HG03135 (cell line): ENCODE measurements around the gene CLK1.
"Not testable (repeated sequence)": the region's sequence is repeated elsewhere in the genome, so short reads cannot be mapped to it uniquely, and the experiment has no call there.

Experiments
- ATAC-seq: cut with Tn5 transposase; IDR thresholded peaks from one replicate; pipeline ENCODE4 v1.9.1; 2021; ENCODE audit warnings: mild to moderate bottlenecking, moderate library complexity; ENCODE audit not compliant: unreplicated experiment

The CLK1 gene

GRCh38 chr2:200864176-200865034, at the start of gene CLK1:
Gene CLK1, minus strand, starts transcription at chr2:200864658. Its CDS starts 2,796 bp downstream, at chr2:200861862.
- peak; percentile 86 for ATAC-seq

GRCh38 chr2:200913654-200914053, 49.2 kb upstream of the CLK1 start:
- ATAC-seq = no peak

GRCh38 chr2:200909958-200910357, 45.5 kb upstream of the CLK1 start:
- ATAC-seq = no peak

DNA sequence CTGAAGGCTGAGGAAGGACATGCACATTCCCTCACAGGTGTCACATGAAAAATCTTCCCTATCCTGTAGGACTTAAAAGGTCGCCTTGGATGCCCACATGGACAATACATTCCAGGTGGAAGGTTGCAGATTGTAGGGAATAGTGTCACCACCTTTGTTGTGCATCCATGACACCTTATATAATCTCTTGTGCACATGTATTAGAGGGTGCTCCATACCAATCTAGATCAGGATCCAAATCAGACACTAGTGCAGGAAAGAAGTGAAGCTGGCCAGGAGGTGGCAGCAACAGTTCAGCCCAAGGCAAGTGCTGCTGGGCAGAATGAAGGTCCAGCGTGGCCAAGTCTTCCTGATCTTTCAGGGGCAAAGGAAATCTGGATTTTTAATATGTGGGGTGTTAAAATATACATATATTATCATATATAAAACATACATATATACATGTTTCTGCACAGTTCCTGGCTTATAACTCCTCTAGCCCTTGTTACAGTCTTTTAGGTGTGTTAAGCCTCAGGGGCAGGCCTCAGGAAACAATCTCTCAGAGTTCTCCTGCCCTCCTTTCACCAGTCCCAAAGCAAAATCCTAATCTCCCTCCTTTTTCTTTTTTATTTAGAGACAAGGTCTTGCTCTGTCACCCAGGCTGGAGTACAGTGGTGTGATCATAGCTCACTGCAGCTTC, 41.3 kb upstream of the CLK1 start:
- ATAC-seq = no peak

GRCh38 chr2:200901459-200902072, 37.1 kb upstream of the CLK1 start:
- peak; percentile 99 for ATAC-seq

DNA sequence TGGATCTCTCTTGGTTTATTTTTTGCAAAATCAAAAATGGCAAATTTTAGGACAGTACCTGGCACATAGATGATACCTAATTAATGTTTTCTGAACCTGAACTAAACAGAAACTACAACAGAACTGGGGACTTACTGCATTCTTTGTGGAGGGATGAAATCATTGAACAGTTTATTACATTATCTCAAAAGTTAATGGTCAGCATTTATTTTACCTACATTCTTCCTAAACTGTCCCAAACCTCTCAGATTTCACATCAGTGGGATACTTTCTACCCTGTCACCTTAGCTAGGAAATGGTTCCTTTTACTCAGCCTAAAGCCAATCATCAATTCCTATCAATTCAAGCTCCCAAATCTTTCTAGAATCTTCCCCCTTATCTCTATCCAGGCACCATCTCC, 35.0 kb upstream of the CLK1 start:
- ATAC-seq = no peak

DNA sequence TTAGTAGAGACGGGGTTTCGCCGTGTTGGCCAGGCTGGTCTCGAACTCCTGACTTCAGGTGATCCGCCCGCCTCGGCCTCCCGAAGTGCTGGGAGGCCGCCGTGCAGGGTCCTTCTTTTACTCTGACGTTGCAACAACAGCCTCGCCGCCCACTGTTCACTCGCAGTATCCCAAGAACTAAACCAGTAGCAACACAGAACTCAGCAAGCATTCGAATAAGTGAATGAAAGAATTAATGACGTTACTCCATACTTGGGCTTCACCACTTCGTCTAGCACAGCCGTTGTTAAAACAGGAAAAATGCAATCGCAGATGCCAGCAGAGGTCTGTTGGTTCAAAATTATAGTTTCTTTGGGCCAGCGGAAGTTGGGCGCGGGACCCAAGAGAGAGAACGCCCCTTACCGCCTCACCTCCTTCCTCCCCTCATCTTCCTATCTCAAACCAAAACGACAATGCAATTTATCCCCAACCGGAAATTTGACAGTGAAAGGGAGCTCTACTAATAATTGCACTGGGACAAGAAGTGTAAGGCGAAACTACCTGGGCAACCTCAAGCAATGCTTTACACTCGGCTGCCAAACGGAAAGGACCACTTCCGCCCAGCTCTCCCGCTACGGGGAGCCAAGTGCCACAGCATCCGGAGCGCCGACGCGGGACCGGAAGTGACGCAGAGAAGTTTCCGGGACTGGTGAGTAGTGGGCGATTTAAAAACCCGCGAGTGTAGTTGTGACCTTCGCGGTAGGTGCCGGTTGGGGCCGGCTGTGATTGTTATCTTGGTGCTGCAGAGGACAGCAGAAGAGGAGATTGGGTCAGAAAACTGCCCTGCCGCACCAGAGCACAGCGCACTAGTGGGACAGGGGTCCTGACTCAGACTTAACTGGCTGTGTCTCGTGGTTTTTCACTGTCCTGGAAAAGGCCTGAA, 24.5 kb upstream of the CLK1 start, which contains the start of the genes NIF3L1 and PPIL3:
Gene NIF3L1, plus strand, starts transcription at position 668 of the 922 bp plus-strand sequence. CDS start 2,573 bp downstream, outside the sequence.
Gene PPIL3, minus strand, starts transcription at position 374 of the 922 bp plus-strand sequence. CDS start 1,462 bp downstream, outside the sequence.
- peak; percentile 91 for ATAC-seq

DNA sequence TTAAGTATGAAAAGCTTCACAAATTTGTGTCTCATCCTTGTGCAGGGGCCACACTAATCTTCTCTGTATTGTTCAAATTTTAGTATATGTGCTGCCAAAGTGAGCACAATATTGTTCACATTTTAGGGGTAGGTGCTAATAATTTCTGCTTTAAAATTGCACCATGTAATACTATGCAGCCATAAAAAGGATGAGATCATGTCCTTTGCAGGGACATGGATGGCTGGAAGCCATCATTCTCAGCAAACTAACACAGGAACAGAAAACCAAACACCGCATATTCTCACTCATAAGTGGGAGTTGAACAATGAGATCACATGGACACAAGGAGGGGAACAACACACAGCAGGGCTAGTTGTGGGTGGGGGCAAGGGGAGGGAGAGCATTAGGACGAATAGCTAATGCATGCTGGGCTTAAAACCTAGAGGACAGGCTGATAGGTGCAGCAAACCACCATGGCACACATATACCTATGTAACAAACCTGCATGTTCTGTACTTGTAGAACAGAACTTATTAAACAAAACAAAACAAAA, 17.3 kb upstream of the CLK1 start:
- not testable (repeated sequence) for ATAC-seq

GRCh38 chr2:200878289-200878880, 13.9 kb upstream of the CLK1 start:
- ATAC-seq = no peak

DNA sequence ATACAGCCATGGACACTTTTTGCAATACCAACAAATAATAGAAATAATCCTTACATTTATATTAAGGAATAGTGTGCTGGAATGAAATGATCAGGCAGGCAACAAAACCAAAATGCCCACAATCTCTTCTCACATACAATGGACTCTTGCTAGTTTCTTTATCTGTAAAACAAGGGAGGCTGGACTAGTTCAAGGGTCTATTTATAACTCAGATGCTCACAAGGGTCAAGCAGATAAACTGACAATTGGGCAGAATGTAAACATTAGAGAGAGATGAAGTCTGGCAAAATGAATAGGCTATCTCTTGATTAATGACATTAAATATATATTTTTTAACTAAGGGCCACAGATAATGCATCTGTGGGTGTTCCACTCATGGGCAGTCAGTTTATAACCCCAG, 13.0 kb upstream of the CLK1 start:
- no peak for ATAC-seq

DNA sequence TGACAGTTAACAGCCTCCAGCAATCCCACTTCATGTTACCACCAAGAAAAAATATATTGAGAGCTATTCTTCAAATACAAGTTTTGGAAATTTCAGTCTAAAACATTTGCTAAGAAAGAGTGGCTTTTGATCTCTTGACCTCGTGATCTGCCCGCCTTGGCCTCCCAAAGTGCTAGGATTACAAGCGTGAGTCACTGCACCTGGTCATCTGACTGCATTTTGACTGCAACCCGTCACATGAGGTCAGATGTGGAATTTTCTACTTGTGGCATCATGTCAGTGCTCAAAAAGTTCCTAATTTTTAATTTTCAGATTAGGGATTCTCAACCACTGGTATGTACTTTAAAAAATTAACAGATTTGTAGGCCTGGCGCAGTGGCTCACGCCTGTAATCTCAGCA, 9.1 kb upstream of the CLK1 start:
- ATAC-seq = no peak

DNA sequence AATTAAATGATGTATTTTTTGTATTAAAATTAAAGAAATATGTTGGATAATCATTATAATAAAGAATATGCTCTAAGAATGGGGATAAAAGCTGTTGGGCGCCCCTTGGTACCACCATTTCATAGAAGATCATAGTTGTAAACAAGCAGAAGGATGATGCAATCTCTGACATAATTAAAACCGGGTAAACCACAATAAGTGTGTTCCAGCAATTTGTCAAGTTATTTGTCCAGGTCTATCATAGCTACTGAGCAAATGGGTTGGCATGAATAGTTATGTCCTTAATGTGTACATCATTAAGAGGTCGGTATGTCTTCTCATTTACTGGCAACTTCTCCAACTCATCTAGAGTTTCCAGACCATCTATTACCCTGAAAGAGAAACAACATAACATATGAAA, 6.7 kb upstream of the CLK1 start:
- ATAC-seq = no peak

DNA sequence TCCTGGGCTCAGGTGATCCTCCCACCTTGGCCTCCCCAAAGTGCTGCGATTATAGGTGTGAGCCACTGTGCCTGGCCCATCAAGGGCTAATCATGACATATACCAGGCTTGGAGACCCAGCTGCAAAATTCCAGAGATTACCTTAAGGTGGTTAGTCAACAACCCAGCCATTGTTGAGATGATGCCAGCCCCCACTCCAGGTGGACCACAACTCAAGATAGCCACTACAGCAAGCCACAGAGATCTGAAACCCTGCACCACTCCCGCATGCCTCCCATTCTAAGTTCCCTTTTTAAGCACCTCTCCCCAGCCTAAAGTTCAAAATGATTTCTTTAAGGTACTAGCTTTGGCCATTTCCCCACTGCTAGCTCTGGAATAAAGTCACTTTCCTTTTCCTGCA, 4.6 kb upstream of the CLK1 start:
- no peak for ATAC-seq

GRCh38 chr2:200863782-200864175, 679 bp downstream of the CLK1 start:
- ATAC-seq = peak; percentile 14

GRCh38 chr2:200862532-200863000, 1.9 kb downstream of the CLK1 start:
- no peak for ATAC-seq

DNA sequence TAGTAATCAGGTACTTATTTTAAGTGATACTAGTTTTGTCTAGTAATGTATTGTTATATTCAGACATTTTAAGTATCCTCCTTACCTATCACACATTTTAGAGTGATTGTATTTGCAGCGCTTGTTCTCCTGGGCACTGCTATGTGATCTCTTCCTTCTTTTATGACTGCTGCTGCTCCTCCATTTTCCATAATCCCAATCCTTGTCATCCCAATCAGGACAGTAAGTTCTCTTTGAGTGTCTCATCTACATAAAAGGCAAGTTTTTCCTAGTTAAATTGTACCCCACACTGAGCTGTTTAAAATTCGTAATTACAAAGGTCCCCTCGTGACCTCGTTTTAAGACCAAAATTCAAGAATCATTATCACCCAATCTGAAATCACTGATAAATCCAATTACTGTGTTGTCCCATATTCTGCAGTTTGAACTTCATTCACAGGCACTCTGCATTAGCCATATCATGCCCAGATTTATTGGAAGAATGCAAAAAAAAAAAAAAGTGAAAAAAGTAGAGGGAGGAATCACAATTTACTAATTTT, 2.8 kb downstream of the CLK1 start:
- ATAC-seq = no peak

DNA sequence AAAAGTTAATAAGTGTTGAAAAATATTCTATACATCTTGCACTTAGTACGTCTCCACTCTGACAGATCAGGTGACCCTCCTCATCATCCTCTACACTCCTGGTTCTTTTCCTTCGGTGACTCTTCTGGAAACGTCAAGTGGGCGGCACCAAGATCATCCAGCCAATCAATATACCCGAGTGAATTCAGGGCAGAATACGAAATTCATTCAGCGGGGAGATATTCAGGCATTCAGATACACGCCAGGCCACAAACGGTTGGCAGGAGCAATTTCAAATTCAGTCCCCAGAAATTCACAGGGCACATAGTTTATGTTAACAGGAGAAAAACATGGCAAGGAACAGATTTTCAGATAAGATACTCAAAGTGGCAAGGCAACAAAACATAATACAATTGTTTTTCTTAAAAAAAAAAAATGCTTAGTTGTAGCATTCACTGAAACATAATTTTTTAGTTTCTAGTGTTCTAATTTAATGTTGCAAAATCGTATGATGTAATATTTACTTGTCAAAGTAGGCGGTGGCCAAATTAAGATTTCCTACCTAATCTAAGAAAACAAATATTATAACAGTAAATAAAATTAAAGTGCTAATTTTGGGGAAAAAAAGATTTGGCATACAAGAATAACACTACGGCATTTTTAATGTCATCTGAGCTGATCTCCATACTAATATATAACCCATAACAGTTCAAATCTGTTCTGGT, 4.2 kb downstream of the CLK1 start:
- no peak for ATAC-seq

DNA sequence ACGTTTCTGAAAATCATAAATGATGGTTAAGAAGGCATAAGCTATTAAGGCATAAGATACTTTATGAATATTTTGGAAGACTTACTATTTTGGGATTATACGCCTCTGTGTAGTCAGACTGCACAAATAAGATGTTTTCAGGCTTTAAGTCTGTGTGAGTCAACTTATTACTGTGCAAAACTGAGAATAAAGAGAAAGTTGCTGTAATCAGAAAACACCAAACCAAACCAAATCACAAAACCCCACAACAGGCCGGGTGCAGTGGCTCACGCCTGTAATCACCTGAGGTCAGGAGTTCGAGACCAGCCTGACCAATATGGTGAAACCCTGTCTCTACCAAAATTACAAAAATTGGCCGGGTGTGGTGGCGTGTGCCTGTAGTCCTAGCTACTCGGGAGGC, 7.7 kb downstream of the CLK1 start:
- no peak for ATAC-seq

- no peak for ATAC-seq
Measured at GRCh38 chr2:200852605-200853004, 11.9 kb downstream of the CLK1 start.
